Right ventricle myocardium superior (tissue), 1 donor: ENCODE results near the gene SLC6A11. TPM values are rescaled to one million over a fixed set of nuclear protein-coding genes. Genes with fewer than 3 reads are reported as not detected.

Experiments
- ATAC-seq: fragments of 200-7000 bp; cut with Tn5 transposase; one replicate; pipeline ENCODE4 v1.9.1; 2020; ENCODE audit warnings: mild to moderate bottlenecking; ENCODE audit not compliant: poor library complexity
- DNase-seq: peaks from one replicate; pipeline ENCODE4 v3.0.0-alpha.2; 2020
- intact Hi-C: fragments of 100-400 bp; cut with DNase I; formaldehyde crosslinking; loops from one replicate; pipeline ENCODE4 v1.11.2; 2022
- total RNA-seq: library from RNA; stranded (reverse); fragmentation: NEBNext Ultra II Directional; extraction: Animal tissue kit (Norgen Biotek cat#: 25700); gene quantifications from one replicate; pipeline ENCODE4 v1.2.1, GENCODE V29; 2021
- donor health status: DM: no; HTN: yes; CAD: no; lungs with severe emphysema.

The SLC6A11 gene
- total RNA-seq, 1 donor from 2014 or later: not detected

GRCh38 chr3:10824468-10824867, 8.4 kb downstream of the SLC6A11 start:
- ATAC-seq (no peak), DNase-seq (no peak)
- intact Hi-C loops: no loop called here

- DNase-seq: no peak
- ATAC-seq: no peak
- intact Hi-C loops: no loop called here
Observed at GRCh38 chr3:10833855-10834414, 17.9 kb downstream of the SLC6A11 start.

- DNase-seq: no peak
- intact Hi-C loops: no loop called here
- ATAC-seq: no peak
Observed at GRCh38 chr3:10834951-10835350, 18.9 kb downstream of the SLC6A11 start.

- ATAC-seq (no peak), DNase-seq (no peak)
- intact Hi-C loops: no loop called here
Observed at GRCh38 chr3:10835406-10835805, 19.4 kb downstream of the SLC6A11 start.

- ATAC-seq (no peak), DNase-seq (no peak)
- intact Hi-C loops: no loop called here
Observed at GRCh38 chr3:10836676-10837075, 20.6 kb downstream of the SLC6A11 start.

GRCh38 chr3:10837849-10838248, 21.8 kb downstream of the SLC6A11 start:
- intact Hi-C loops: no loop called here
- ATAC-seq: peak; percentile 51
- no peak for DNase-seq

GRCh38 chr3:10839167-10839566, 23.1 kb downstream of the SLC6A11 start:
- intact Hi-C loops: no loop called here
- no peak for ATAC-seq
- no peak for DNase-seq

GRCh38 chr3:10841100-10841499, 25.1 kb downstream of the SLC6A11 start:
- ATAC-seq (no peak), DNase-seq (no peak)
- intact Hi-C loops: no loop called here

GRCh38 chr3:10843378-10843777, 27.4 kb downstream of the SLC6A11 start:
- intact Hi-C loops: no loop called here
- DNase-seq: no peak
- ATAC-seq: no peak

- ATAC-seq: peak; percentile 64
- no peak for DNase-seq
- intact Hi-C loops: no loop called here
Observed at GRCh38 chr3:10845001-10845761, 29.2 kb downstream of the SLC6A11 start.

- DNase-seq: no peak
- ATAC-seq: peak; percentile 70
- intact Hi-C loops: no loop called here
Observed at GRCh38 chr3:10845839-10846656, 30.0 kb downstream of the SLC6A11 start.

GRCh38 chr3:10846657-10846975, 30.6 kb downstream of the SLC6A11 start:
- ATAC-seq (no peak), DNase-seq (peak; percentile 51)
- intact Hi-C loops: no loop called here

GRCh38 chr3:10848261-10848660, 32.2 kb downstream of the SLC6A11 start:
- ATAC-seq: no peak
- intact Hi-C loops: no loop called here
- no peak for DNase-seq

- intact Hi-C loops: no loop called here
Observed at GRCh38 chr3:10852066-10852808, 36.2 kb downstream of the SLC6A11 start.

GRCh38 chr3:10855083-10855870, 39.2 kb downstream of the SLC6A11 start:
- no peak for ATAC-seq
- no peak for DNase-seq
- intact Hi-C loops: no loop called here

More at GRCh38 chr3:10852066-10852808, 36.2 kb downstream of the SLC6A11 start:
- DNase-seq: no peak
- no peak for ATAC-seq

- ATAC-seq: no peak
- intact Hi-C loops: no loop called here
- no peak for DNase-seq
Observed at GRCh38 chr3:10855871-10856662, 40.0 kb downstream of the SLC6A11 start.

- intact Hi-C loops: no loop called here
- ATAC-seq: no peak
- DNase-seq: no peak
Observed at GRCh38 chr3:10857235-10857634, 41.2 kb downstream of the SLC6A11 start.

GRCh38 chr3:10858091-10858490, 42.1 kb downstream of the SLC6A11 start:
- DNase-seq (no peak), ATAC-seq (no peak)
- intact Hi-C loops: no loop called here
